Transverse colon (tissue), 4 donors: ENCODE results near the gene CISD3. TPM values are rescaled to one million over a fixed set of nuclear protein-coding genes. Genes with fewer than 3 reads are reported as not detected.
A peak's percentile ranks its signal among the peaks of the same experiment; 100 is the strongest.

Source experiments
- DNase-seq: peaks from one replicate; pipeline ENCODE4 v3.0.0-alpha.2; 2019
- H3K27ac ChIP-seq, 4 donors: fragments of 200-600 bp; sonication (generic); 2 replicates each; pipeline ENCODE4 v1.5.1; 2016 to 2018; ENCODE audit warnings: inconsistent platforms in 4 of 4
- H3K27me3 ChIP-seq: fragments of 200-600 bp; sonication (generic); 2 replicates; pipeline ENCODE4 v1.5.1; 2017; ENCODE audit warnings: inconsistent platforms
- H3K36me3 ChIP-seq, 4 donors: fragments of 200-600 bp; sonication (generic); 2 replicates each; pipeline ENCODE4 v1.5.1; 2017 to 2019; ENCODE audit warnings: inconsistent platforms in 4 of 4
- H3K4me1 ChIP-seq, 4 donors: fragments of 200-600 bp; sonication (generic); 2 replicates each; pipeline ENCODE4 v1.5.1; 2017 to 2020; ENCODE audit warnings: inconsistent platforms in 4 of 4
- H3K4me3 ChIP-seq, 4 donors: fragments of 200-600 bp; sonication (generic); 1 replicate in 1 of 4; 2 replicates in 3 of 4; pipeline versions ENCODE4 v1.5.1 to v1.6.1; 2017 to 2019; ENCODE audit warnings: inconsistent platforms in 4 of 4
- H3K9me3 ChIP-seq, 2 donors: fragments of 200-600 bp; sonication (generic); 2 replicates each; pipeline ENCODE4 v1.5.1; 2017 to 2019; ENCODE audit warnings: inconsistent platforms in 2 of 2
- EP300 ChIP-seq: sonication (generic); formaldehyde crosslinking; IDR thresholded peaks from one replicate; pipeline ENCODE4 v1.6.1; 2017; ENCODE audit warnings: antibody characterized with exemption, low read depth
- POLR2A ChIP-seq: fragments of 450-650 bp; IDR thresholded peaks from one replicate; pipeline ENCODE4 v1.6.1; 2016; ENCODE audit warnings: antibody characterized with exemption, mild to moderate bottlenecking, moderate library complexity
- POLR2AphosphoS5 ChIP-seq, 3 donors: sonication (generic); formaldehyde crosslinking; IDR thresholded peaks; one replicate each; pipeline ENCODE4 v1.6.1; 2016; ENCODE audit warnings: antibody characterized with exemption in 3 of 3
- WGBS, 2 donors: methylation state at CpG; one replicate each; pipeline ENCODE4 v1.1.5; 2018; ENCODE audit warnings: low coverage in 1 of 2; 5-methylcytosine and 5-hydroxymethylcytosine counted together
- in situ Hi-C, 4 donors: fragments of 200-750 bp; cut with MboI; loops; one replicate each; pipeline versions ENCODE4 v1.15.0 to v1.15.1; 2017; ENCODE audit warnings: low sequenced_read_pairs in 3 of 4, low pct_ligation_motif_present in 1 of 4, low pct_unique_long_range_greater_than_20kb in 1 of 4
- intact Hi-C: fragments of 100-400 bp; cut with DNase I; formaldehyde crosslinking; loops from one replicate; pipeline ENCODE4 v1.15.1; 2023; ENCODE audit warnings: low total_unique reads
- total RNA-seq, 4 donors: library from RNA; depleted of rRNA; stranded (reverse); fragments of >200 nt; gene quantifications; one replicate each; pipeline ENCODE4 v1.1.0, GENCODE V29; 2016
- TF ChIP-seq, protein P1 (sequence below), 5 experiments: fragments of 200-600 bp in 3 of 5; fragments of 450-650 bp in 2 of 5; sonication (generic) in 3 of 5; IDR thresholded peaks; 1 replicate in 2 of 5; 2 replicates in 3 of 5; pipeline ENCODE4 v1.5.1; 2016 to 2017; ENCODE audit warnings: antibody characterized with exemption in 5 of 5, inconsistent platforms in 3 of 5, mild to moderate bottlenecking in 2 of 5, moderate library complexity in 1 of 5

The CISD3 gene
- total RNA-seq, 4 donors from 2014 or later, result 11.2 to 35.0 (median 20.5) TPM

DNA sequence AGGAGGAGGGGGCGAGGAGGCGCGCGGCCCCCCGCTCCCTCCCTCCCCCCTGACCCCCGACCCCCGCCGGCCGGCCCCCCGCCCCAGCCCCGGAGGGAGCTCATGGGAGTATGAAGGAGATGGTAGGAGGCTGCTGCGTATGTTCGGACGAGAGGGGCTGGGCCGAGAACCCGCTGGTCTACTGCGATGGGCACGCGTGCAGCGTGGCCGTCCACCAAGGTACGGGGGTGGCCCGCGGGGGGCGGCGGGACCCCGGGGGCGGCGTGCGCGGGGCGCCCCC, 24.7 kb upstream of the CISD3 start:
- H3K36me3 ChIP-seq, result no peaks in the 10 kb centered on the region
- intact Hi-C loops (no loop called here), in situ Hi-C loops (no loop called here)
- TF ChIP-seq POLR2A, result no peak
- TF ChIP-seq, protein P1, sequence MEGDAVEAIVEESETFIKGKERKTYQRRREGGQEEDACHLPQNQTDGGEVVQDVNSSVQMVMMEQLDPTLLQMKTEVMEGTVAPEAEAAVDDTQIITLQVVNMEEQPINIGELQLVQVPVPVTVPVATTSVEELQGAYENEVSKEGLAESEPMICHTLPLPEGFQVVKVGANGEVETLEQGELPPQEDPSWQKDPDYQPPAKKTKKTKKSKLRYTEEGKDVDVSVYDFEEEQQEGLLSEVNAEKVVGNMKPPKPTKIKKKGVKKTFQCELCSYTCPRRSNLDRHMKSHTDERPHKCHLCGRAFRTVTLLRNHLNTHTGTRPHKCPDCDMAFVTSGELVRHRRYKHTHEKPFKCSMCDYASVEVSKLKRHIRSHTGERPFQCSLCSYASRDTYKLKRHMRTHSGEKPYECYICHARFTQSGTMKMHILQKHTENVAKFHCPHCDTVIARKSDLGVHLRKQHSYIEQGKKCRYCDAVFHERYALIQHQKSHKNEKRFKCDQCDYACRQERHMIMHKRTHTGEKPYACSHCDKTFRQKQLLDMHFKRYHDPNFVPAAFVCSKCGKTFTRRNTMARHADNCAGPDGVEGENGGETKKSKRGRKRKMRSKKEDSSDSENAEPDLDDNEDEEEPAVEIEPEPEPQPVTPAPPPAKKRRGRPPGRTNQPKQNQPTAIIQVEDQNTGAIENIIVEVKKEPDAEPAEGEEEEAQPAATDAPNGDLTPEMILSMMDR (IDR thresholded peaks at IDR 0.05), result no peak
- TF ChIP-seq EP300, result no peak
- no peak for TF ChIP-seq POLR2AphosphoS5 (IDR thresholded peaks at IDR 0.05)
- H3K4me1 ChIP-seq, result peaks cover 14 to 41% (median 28%) of the 10 kb centered on the region in 4 donors
- DNase-seq, result no peak
- H3K27me3 ChIP-seq, result no peaks in the 10 kb centered on the region
- 1% methylated on average over 24 of the region's 32 CpGs; no CpG with 5 or more reads in 1 of the 2 donors for WGBS, 2 donors
- H3K9me3 ChIP-seq, result no peaks in the 10 kb centered on the region
- H3K4me3 ChIP-seq, result peak overlapping the region; percentile 91 to 95 (median 94)
- peak overlapping the region; percentile 99 for H3K27ac ChIP-seq

DNA sequence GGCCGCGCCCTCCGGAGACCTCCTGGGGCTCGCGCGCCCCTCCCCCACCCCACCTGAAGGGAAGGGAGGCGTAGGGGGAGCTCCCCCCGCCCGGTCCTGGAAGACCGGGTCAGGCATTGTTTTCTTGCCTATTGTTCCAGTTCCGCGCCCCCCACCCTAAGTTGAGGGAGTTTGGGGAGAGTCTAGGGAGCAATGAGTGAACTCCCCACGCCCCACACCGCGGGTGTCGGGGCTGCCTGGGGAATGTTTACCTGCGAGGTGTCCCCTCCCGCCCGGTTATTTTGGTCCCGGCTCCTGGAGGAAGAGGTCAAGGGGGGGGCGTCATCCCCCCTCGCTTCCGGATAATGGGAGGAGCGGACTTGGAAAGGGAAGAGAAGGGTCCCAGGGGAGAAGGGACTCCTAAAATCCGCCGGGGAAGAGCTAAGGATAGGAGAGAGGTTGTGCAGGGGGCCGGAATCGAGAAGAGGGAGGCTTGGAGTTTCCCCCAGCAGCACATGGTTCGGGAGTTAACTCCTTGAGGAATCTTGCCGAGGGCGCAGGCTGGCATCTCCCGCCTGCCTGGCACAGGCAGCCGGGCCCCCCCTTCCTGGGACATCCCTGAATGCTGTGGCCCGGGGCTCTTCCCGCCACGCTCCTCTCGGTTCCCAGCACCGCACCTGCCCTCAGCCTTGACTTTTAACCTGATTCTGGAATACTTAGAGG, 24.2 kb upstream of the CISD3 start:
- in situ Hi-C loops (no loop called here), intact Hi-C loops (no loop called here)
- peak; percentile 50 for DNase-seq
- Histone ChIP-seq H3K4me3 (peak overlapping the region; percentile 91 to 95 (median 94)), H3K36me3 (no peaks in the 10 kb centered on the region), H3K27ac (peak overlapping the region; percentile 99), H3K4me1 (peaks cover 13 to 40% (median 27%) of the 10 kb centered on the region in 4 donors), H3K9me3 (no peaks in the 10 kb centered on the region), H3K27me3 (no peaks in the 10 kb centered on the region)
- TF ChIP-seq, protein P1 (IDR thresholded peaks at IDR 0.05), result no peak
- no peak for TF ChIP-seq POLR2AphosphoS5 (IDR thresholded peaks at IDR 0.05)
- no peak for TF ChIP-seq POLR2A
- 0 to 1% methylated on average over 5 to 33 of the region's 38 CpGs for WGBS, 2 donors

DNA sequence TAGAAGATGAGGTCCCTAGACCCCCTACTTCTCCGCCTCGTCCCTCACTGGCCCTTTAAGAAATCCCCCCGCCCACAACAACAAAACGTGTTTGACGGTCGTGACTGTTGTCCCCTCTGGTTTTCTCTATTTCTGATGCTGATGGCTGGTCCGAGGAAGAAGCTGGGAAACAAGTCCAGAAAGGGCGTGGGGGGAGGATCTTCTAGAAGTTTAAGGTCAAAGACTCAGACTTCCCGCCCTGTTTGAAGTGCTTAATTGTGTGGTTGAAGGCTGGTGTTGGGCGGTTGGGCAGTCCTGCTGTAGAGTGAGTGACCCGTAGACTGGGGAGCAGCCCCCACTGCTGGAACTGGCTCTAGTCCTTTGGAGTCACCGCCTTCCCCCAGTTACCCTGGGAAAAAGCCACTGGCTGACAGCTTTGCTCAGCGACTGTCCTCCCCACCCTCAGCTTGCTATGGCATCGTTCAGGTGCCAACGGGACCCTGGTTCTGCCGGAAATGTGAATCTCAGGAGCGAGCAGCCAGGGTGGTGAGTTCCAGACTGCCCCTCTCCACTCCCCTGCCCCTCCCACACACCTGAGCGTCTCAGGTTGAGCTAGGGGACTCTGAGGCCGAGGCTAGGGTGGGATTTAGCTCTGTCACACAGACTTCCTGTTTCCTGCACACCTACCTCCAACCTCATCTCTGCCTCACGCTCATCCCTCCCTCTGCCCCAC, 23.5 kb upstream of the CISD3 start:
- Histone ChIP-seq H3K27me3 (no peaks in the 10 kb centered on the region), H3K4me3 (peak overlapping the region; percentile 91 to 95 (median 94)), H3K4me1 (peaks cover 6 to 33% (median 19%) of the 10 kb centered on the region in 4 donors), H3K36me3 (no peaks in the 10 kb centered on the region), H3K9me3 (no peaks in the 10 kb centered on the region), H3K27ac (peak overlapping the region; percentile 99)
- intact Hi-C loops, result no loop called here
- WGBS, 2 donors, result 5 to 7% methylated on average over 3 to 20 of the region's 20 CpGs
- DNase-seq, result no peak
- TF ChIP-seq POLR2A (no peak), POLR2AphosphoS5 (IDR thresholded peaks at IDR 0.05) (no peak), EP300 (no peak)
- TF ChIP-seq, protein P1 (IDR thresholded peaks at IDR 0.05), result no peak
- in situ Hi-C loops, result no loop called here

DNA sequence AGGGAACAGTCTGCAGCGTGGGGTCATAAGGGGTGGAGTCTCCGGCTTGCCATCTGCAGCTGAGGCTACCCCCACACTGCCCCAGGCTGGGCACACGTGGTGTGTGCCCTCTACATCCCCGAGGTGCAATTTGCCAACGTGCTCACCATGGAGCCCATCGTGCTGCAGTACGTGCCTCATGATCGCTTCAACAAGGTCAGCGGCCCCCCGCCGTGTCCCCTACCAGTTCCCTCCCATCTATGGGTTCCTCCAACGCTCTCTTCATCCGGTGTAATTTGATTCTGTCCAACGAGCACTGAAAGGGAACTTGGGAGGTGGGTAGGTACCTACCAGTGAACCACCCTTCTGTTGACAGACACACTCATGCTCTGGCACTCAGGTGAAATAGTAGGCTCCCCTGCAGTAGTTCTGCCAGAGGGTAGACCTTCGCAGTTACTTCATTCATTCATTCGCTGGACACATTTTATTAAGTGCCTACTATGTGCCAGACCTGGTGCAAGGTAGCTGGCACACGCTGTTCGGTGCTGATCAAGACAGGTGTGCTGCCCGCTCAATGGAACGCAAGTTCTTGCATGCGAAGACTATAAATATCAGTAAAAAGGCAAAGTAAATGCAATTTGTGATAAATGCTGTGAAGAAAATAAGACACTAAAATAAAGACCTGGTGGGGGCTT, 22.3 kb upstream of the CISD3 start:
- no peaks in the 10 kb centered on the region for H3K9me3 ChIP-seq
- H3K27me3 ChIP-seq, result no peaks in the 10 kb centered on the region
- WGBS, 2 donors, result 86 to 93% methylated on average over 6 to 21 of the region's 21 CpGs
- H3K4me3 ChIP-seq, result no peak overlapping the region
- peaks cover 0 to 9% (median 0%) of the 10 kb centered on the region in 4 donors for H3K36me3 ChIP-seq
- in situ Hi-C loops, result no loop called here
- H3K27ac ChIP-seq, result no peak overlapping the region
- no peak for DNase-seq
- peaks cover 5 to 27% (median 18%) of the 10 kb centered on the region in 4 donors for H3K4me1 ChIP-seq
- intact Hi-C loops, result no loop called here
- TF ChIP-seq EP300 (no peak), POLR2AphosphoS5 (IDR thresholded peaks at IDR 0.05) (no peak), POLR2A (no peak)
- TF ChIP-seq, protein P1 (IDR thresholded peaks at IDR 0.05), result no peak
